ENCODE measurements around the gene NTM. TPM values are rescaled to one million over a fixed set of nuclear protein-coding genes. Genes with fewer than 3 reads are reported as not detected.

Gene NTM
- total RNA-seq, 4 donors from 2014 or later: 0.40 to 3.1 (median 2.1) TPM; not detected in 1

DNA sequence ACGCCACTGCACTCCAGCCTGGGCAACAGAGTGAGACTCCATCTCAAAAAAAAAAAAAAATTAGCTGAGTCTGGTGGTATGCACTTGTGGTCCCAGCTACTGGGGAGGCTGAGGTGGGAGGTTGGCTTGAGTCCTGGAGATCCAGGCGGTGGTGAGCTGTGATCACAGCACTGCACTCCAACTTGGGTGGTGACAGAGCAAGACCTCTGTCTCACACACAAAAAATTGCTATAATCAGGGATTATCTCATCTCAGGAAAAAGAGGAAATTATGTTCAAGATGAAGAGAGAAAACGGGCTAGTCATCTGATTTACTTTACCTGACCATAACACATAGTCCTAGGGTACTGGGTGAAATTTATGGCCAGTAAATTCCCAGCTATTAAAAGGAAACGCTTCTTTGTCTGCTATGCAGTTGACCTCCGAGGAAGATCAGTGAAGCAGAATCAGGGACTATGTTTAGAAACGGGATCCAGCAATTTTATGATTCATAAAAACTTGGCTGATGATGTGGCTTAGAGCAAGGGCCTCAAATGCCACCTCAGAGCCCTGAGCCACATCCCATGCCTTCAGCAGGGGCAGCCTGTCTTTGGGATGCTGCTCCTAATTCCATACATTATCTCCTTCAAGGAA is 386.2 kb downstream of the NTM start:
- H3K4me1 ChIP-seq: no peaks in the 10 kb centered on the region
- no peak overlapping the region for H3K27ac ChIP-seq
- intact Hi-C loops (cut with DNase I; ENCODE audit: low total_unique reads) (no loop called here), in situ Hi-C loops (cut with MboI; ENCODE audit: low pct_ligation_motif_present in 1 of 4, low pct_unique_long_range_greater_than_20kb in 1 of 4, low sequenced_read_pairs in 3 of 4) (no loop called here)
- no peak for TF ChIP-seq POLR2AphosphoS5 (IDR thresholded peaks at IDR 0.05)
- TF ChIP-seq EP300 (IDR thresholded peaks at IDR 0.05; ENCODE audit: low read depth): no peak
- no peak for TF ChIP-seq POLR2A (IDR thresholded peaks at IDR 0.05)
- TF ChIP-seq, protein P1, sequence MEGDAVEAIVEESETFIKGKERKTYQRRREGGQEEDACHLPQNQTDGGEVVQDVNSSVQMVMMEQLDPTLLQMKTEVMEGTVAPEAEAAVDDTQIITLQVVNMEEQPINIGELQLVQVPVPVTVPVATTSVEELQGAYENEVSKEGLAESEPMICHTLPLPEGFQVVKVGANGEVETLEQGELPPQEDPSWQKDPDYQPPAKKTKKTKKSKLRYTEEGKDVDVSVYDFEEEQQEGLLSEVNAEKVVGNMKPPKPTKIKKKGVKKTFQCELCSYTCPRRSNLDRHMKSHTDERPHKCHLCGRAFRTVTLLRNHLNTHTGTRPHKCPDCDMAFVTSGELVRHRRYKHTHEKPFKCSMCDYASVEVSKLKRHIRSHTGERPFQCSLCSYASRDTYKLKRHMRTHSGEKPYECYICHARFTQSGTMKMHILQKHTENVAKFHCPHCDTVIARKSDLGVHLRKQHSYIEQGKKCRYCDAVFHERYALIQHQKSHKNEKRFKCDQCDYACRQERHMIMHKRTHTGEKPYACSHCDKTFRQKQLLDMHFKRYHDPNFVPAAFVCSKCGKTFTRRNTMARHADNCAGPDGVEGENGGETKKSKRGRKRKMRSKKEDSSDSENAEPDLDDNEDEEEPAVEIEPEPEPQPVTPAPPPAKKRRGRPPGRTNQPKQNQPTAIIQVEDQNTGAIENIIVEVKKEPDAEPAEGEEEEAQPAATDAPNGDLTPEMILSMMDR (IDR thresholded peaks at IDR 0.05): no peak
- H3K4me3 ChIP-seq: no peak overlapping the region
- WGBS, 2 donors (ENCODE audit: low coverage in 1 of 2): 43 to 47% methylated on average over 6 of the region's 6 CpGs
- H3K27me3 ChIP-seq: no peaks in the 10 kb centered on the region
- no peak for DNase-seq
- H3K9me3 ChIP-seq: no peaks in the 10 kb centered on the region
- no peaks in the 10 kb centered on the region for H3K36me3 ChIP-seq

DNA sequence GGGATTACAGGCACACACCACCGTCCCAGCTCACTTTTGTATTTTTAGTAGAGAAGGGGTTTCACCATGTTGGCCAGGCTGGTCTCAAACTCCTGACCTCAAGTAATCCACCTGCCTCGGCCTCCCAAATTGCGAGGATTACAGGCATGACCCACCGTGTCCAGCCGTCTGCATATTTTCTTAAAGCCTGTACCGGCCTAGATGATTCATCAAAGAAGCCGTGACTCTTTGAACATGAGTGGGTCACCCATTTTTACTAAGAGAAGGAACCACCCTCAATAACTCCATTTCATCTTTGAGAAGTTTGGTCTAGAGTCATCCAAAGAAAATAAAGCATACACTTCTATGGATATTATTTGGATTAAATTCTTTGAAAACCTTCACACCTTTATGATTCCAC is 388.3 kb downstream of the NTM start:
- no peak overlapping the region for H3K4me3 ChIP-seq
- intact Hi-C loops (cut with DNase I; ENCODE audit: low total_unique reads): no loop called here
- H3K4me1 ChIP-seq: no peaks in the 10 kb centered on the region
- no peaks in the 10 kb centered on the region for H3K27me3 ChIP-seq
- H3K36me3 ChIP-seq: no peaks in the 10 kb centered on the region
- no peaks in the 10 kb centered on the region for H3K9me3 ChIP-seq
- 90 to 92% methylated on average over 7 of the region's 7 CpGs for WGBS, 2 donors (ENCODE audit: low coverage in 1 of 2)
- DNase-seq: no peak
- no peak overlapping the region for H3K27ac ChIP-seq
- no peak for TF ChIP-seq POLR2AphosphoS5 (IDR thresholded peaks at IDR 0.05)
- TF ChIP-seq, protein P1 (IDR thresholded peaks at IDR 0.05): no peak
- no peak for TF ChIP-seq EP300 (IDR thresholded peaks at IDR 0.05; ENCODE audit: low read depth)
- TF ChIP-seq POLR2A (IDR thresholded peaks at IDR 0.05): no peak
- in situ Hi-C loops (cut with MboI; ENCODE audit: low pct_ligation_motif_present in 1 of 4, low pct_unique_long_range_greater_than_20kb in 1 of 4, low sequenced_read_pairs in 3 of 4): no loop called here

DNA sequence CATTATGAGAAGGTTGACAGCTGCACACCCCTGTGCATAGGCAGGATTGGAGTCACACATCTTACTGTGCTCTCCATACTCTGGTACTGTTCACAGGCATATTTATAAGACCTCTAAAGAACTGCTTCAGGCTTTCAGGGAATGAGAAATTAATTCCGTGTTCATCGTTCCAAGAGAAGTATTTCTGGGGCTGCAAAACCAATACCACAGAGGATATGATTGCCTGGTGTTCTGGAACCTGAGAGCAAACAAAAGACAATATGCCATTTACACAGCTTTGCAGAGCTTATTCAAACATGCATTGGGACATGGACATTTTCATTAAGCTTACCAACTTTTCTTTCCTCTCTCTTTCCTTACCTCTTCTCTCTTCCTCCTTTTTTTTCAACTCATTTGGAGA is 388.7 kb downstream of the NTM start:
- in situ Hi-C loops (cut with MboI; ENCODE audit: low pct_ligation_motif_present in 1 of 4, low pct_unique_long_range_greater_than_20kb in 1 of 4, low sequenced_read_pairs in 3 of 4): no loop called here

DNA sequence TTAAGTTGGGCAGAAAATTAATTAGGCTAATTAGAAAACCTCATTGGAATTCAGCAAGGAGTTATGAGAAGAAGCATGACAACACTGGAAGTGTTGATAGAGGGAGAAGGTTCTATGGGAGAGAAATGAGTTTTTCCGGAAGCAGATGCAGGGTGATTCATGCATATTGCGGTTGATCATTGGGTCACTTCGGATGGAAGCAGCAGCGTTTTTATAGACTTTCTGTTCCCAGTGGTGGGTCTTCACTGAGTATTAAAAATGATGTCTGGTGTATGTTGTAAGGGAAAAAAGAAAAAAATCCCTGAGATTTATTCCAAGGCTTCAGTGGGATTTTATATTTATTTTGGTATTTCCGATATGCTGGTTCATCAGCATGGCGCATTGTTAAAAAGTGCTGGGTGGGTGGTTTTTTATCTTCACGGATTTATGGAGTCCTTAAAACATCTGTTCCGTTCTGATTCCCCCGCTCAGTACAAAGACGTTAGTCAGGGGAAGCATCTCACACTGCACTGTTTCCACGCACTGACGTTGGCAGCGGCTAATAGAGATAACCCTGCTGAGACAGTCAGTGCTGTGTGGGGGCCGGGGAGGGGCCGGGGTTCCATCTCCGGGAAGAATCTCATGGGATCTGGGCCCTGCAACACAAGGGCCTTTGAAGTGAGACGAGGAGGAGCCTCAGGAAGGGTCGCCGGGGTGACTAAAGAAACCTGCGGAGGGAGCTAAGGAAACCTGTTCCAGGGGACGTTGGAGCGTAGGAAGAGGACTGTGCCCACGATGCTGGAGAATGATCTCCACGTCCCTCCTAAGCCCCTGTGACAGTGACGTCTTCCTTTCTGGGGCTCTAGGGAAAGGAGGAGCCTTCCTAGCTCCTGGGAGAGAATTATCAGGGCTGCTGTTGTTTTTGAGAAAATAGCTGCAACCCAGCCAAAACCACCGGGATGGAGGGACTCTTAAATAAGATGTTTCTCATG is 390.0 kb downstream of the NTM start:
- Histone ChIP-seq H3K4me1 (no peaks in the 10 kb centered on the region), H3K36me3 (no peaks in the 10 kb centered on the region), H3K27me3 (no peaks in the 10 kb centered on the region), H3K27ac (no peak overlapping the region), H3K4me3 (no peak overlapping the region), H3K9me3 (no peaks in the 10 kb centered on the region)
- 53 to 57% methylated on average over 13 to 26 of the region's 26 CpGs for WGBS, 2 donors (ENCODE audit: low coverage in 1 of 2)
- DNase-seq: no peak
- intact Hi-C loops (cut with DNase I; ENCODE audit: low total_unique reads) (no loop called here), in situ Hi-C loops (cut with MboI; ENCODE audit: low pct_ligation_motif_present in 1 of 4, low pct_unique_long_range_greater_than_20kb in 1 of 4, low sequenced_read_pairs in 3 of 4) (no loop called here)
- TF ChIP-seq, protein P1 (IDR thresholded peaks at IDR 0.05): no peak
- TF ChIP-seq POLR2A (IDR thresholded peaks at IDR 0.05): no peak
- no peak for TF ChIP-seq POLR2AphosphoS5 (IDR thresholded peaks at IDR 0.05)
- no peak for TF ChIP-seq EP300 (IDR thresholded peaks at IDR 0.05; ENCODE audit: low read depth)

More for the DNA sequence above, 388.7 kb downstream of the NTM start:
- intact Hi-C loops (cut with DNase I; ENCODE audit: low total_unique reads): no loop called here
- no peak overlapping the region for H3K4me3 ChIP-seq
- H3K27me3 ChIP-seq: no peaks in the 10 kb centered on the region
- H3K36me3 ChIP-seq: no peaks in the 10 kb centered on the region
- 64 to 93% methylated on average over 2 of the region's 2 CpGs for WGBS, 2 donors (ENCODE audit: low coverage in 1 of 2)
- no peak overlapping the region for H3K27ac ChIP-seq
- H3K4me1 ChIP-seq: no peaks in the 10 kb centered on the region
- DNase-seq: no peak
- no peaks in the 10 kb centered on the region for H3K9me3 ChIP-seq
- TF ChIP-seq EP300 (IDR thresholded peaks at IDR 0.05; ENCODE audit: low read depth) (no peak), POLR2A (IDR thresholded peaks at IDR 0.05) (no peak), POLR2AphosphoS5 (IDR thresholded peaks at IDR 0.05) (no peak)
- TF ChIP-seq, protein P1 (IDR thresholded peaks at IDR 0.05): no peak

Data from transverse colon (tissue), 4 donors.